Neural crest cell (in vitro differentiated cells): Measurements from ENCODE around the gene RAG2. TPM values are rescaled to one million over a fixed set of nuclear protein-coding genes. Genes with fewer than 3 reads are reported as not detected.
A peak's percentile ranks its signal among the peaks of the same experiment; 100 is the strongest.
"Not testable (repeated sequence)": the region's sequence is repeated elsewhere in the genome, so short reads cannot be mapped to it uniquely, and the experiment has no call there.

Experiments used
- DNase-seq: peaks from one replicate; pipeline ENCODE4 v3.0.0; 2021; ENCODE audit warnings: low read depth, mixed read lengths, low spot score
- H3K27ac Mint-ChIP-seq: one replicate; pipeline ENCODE4 v1.8.0; 2021; ENCODE audit warnings: mild to moderate bottlenecking, mixed read lengths; ENCODE audit not compliant: unreplicated experiment
- H3K27me3 Mint-ChIP-seq: 2 replicates; pipeline ENCODE4 v1.8.0; 2021; ENCODE audit warnings: low read depth, mild to moderate bottlenecking, mixed read lengths
- H3K36me3 Mint-ChIP-seq: 2 replicates; pipeline ENCODE4 v1.8.0; 2021; ENCODE audit warnings: low read depth, mild to moderate bottlenecking, mixed read lengths
- H3K4me1 Mint-ChIP-seq: 2 replicates; pipeline ENCODE4 v1.8.0; 2021; ENCODE audit warnings: mixed read lengths
- H3K4me3 Mint-ChIP-seq: one replicate; pipeline ENCODE4 v1.8.0; 2021; ENCODE audit warnings: mild to moderate bottlenecking, mixed read lengths
- H3K9me3 Mint-ChIP-seq: 2 replicates; pipeline ENCODE4 v1.8.0; 2021; ENCODE audit warnings: mixed read lengths
- total RNA-seq: library from RNA; stranded (reverse); gene quantifications from 2 replicates; pipeline ENCODE4 v1.2.1, GENCODE V29; 2021
- TF ChIP-seq, protein P1 (sequence below): fragments of 200-600 bp; sonication (generic); conservative IDR thresholded peaks from 2 replicates; pipeline ENCODE4 v1.5.0; 2021; ENCODE audit warnings: antibody characterized with exemption, mild to moderate bottlenecking

Gene RAG2
- total RNA-seq, 1 donor from 2014 or later: not detected

DNA sequence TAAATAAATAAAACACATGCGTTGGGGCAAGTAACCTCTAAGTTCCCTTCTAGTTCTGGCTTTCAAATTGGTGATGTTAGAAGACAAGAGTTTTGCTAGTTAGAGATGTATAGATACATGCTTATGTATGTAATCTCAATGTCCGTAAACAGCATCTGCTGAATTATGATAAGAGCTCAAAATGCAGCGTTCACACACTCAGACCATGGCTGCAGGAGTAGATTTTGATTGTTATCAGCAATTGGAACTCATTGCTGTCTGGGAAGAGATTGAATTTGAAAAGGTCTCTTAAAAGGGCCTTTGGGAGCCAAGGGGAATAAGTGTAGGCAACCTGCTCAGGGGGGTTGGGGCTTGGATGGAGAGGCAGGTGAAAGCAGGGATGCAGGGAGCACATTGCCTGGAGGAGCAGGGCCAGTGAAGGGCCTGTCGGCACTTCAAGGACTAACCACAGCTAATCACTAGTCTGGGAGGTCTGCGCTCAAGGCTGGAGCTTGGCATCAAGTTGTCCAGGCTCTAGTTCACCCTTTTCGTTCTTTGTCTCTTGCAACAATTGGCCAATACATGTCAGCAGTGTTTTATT is 32.9 kb downstream of the RAG2 start:
- TF ChIP-seq, protein P1, sequence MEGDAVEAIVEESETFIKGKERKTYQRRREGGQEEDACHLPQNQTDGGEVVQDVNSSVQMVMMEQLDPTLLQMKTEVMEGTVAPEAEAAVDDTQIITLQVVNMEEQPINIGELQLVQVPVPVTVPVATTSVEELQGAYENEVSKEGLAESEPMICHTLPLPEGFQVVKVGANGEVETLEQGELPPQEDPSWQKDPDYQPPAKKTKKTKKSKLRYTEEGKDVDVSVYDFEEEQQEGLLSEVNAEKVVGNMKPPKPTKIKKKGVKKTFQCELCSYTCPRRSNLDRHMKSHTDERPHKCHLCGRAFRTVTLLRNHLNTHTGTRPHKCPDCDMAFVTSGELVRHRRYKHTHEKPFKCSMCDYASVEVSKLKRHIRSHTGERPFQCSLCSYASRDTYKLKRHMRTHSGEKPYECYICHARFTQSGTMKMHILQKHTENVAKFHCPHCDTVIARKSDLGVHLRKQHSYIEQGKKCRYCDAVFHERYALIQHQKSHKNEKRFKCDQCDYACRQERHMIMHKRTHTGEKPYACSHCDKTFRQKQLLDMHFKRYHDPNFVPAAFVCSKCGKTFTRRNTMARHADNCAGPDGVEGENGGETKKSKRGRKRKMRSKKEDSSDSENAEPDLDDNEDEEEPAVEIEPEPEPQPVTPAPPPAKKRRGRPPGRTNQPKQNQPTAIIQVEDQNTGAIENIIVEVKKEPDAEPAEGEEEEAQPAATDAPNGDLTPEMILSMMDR: no peak
- no peak for DNase-seq
- peaks cover 37% of the 10 kb centered on the region for H3K27me3 Mint-ChIP-seq
- H3K4me3 Mint-ChIP-seq: no peak overlapping the region
- peaks cover 10% of the 10 kb centered on the region for H3K4me1 Mint-ChIP-seq
- H3K36me3 Mint-ChIP-seq: no peaks in the 10 kb centered on the region
- H3K9me3 Mint-ChIP-seq: peaks cover under 1% of the 10 kb centered on the region
- no peak overlapping the region for H3K27ac Mint-ChIP-seq

DNA sequence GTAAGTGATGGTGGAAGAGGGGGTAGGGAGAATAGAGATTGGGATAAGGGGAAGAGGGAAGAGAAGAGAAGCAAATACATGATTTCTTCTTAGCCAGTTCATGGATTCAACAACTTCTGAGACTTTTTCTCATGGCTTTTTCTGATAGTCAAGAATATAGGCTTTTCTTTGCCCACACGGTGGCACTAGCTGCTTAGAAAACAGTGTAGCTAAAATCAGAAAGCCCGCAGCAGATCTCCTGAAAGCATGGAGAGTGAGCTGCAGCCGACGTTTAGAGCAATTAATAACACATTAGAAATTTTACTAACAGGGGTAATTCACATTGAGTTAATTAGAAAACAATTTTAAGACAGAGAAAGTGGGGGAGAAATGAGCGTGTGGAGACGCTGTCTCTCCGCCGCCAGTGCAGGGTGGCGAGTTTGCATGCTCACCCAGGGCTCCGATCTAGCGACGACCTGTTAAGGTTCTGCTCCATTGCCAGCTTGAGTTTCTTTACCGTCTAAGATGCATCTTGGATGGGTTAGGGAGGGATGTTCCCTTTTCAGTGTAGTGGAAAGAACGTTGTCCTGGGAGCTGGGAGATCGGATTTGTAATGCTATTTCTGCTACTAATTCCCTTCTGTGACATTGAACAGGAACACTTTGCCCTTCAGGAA is 33.5 kb downstream of the RAG2 start:
- H3K4me1 Mint-ChIP-seq: peaks cover 10% of the 10 kb centered on the region

DNA sequence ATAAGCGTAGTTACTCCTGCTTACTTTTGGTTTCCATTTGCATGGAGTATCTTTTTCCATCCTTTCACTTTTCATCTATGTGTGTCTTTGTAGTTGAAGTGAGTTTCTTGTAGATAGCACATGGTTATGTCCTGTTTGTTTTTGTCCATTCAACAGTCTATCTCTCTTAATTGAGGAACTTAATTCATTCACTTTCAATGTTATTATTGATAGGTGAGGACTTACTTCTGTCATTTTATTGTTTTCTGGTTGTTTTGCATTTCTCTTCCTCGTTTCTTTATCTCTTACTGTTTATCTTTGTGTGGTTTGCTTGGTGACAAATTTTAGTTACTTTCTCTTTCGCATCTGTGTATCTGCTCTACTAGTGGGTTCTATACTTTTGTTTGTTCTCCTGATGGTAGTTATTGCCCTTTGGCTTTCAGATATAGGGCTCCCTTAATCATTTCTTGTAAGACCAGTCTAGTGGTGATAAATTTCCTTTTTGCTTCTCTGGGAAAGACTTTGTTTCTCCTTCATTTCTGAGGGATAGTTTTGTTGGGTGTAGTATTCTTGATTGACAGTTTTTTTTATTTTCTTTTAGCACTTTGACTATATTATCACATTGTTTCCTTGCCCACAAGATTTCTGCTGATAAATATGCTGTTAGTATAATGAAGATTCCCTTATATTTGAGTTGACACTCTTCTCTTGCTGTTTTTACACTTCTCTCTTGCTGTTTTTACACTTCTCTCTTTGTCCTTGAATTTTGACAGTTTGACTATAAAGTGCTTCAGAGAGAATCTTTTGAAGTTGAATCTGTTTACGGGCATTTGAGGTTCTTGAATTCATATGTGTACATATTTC is 39.2 kb downstream of the RAG2 start:
- Mint-ChIP-seq H3K4me3 (no peak overlapping the region), H3K27ac (no peak overlapping the region), H3K36me3 (no peaks in the 10 kb centered on the region), H3K4me1 (peaks cover under 1% of the 10 kb centered on the region), H3K9me3 (peaks cover 3% of the 10 kb centered on the region), H3K27me3 (peaks cover 12% of the 10 kb centered on the region)
- DNase-seq: no peak
- TF ChIP-seq, protein P1: no peak

More for the DNA sequence above, 33.5 kb downstream of the RAG2 start:
- DNase-seq: peak; percentile 42
- Mint-ChIP-seq H3K36me3 (no peaks in the 10 kb centered on the region), H3K27ac (no peak overlapping the region), H3K27me3 (peaks cover 39% of the 10 kb centered on the region), H3K4me3 (peak overlapping the region; percentile 58), H3K9me3 (peaks cover 3% of the 10 kb centered on the region)
- TF ChIP-seq, protein P1: peak; percentile 86

DNA sequence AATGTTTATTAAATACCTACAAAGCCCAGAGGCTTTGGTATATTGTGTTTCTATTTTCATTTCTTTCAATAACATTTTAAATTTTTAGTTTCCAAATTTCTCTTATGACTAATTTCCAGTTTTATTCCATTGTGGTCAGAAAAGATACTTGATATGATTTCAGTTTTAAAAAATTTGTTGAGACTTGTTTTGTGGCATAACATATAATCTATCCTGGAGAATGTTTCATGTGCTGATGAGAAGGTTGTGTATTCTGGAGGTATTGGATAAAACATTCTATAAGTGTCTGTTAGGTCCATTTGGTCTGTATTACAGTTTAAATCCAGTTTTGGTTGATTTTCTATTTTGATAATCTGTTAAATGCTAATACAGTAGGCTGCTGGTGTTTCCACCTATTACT is 40.0 kb downstream of the RAG2 start:
- TF ChIP-seq, protein P1: no peak
- no peak overlapping the region for H3K4me3 Mint-ChIP-seq
- H3K36me3 Mint-ChIP-seq: no peaks in the 10 kb centered on the region
- H3K27ac Mint-ChIP-seq: no peak overlapping the region
- no peaks in the 10 kb centered on the region for H3K4me1 Mint-ChIP-seq
- peaks cover 3% of the 10 kb centered on the region for H3K9me3 Mint-ChIP-seq
- DNase-seq: no peak
- H3K27me3 Mint-ChIP-seq: peaks cover 12% of the 10 kb centered on the region

DNA sequence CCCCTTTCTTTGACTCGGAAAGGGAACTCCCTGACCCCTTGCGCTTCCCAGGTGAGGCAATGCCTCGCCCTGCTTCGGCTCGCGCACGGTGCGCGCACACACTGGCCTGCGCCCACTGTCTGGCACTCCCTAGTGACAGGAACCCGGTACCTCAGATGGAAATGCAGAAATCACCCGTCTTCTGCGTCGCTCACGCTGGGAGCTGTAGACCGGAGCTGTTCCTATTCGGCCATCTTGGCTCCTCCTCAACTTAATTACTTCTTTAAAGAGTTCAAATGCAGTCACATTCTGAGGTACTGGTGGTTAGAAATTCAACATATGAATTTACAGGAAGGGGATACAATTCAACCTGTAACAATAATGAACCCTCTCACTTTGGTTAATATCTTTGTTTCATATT is 40.6 kb downstream of the RAG2 start:
- H3K9me3 Mint-ChIP-seq, H3K27ac Mint-ChIP-seq, H3K4me1 Mint-ChIP-seq, DNase-seq, H3K36me3 Mint-ChIP-seq, H3K4me3 Mint-ChIP-seq: not testable (repeated sequence)
- peaks cover 12% of the 10 kb centered on the region for H3K27me3 Mint-ChIP-seq
